Activated CD4-positive, alpha-beta T cell treated with anti-CD3 and anti-CD28 coated beads for 36 hours (primary cell): ENCODE measurements around the gene HAAO. TPM values are rescaled to one million over a fixed set of nuclear protein-coding genes. Genes with fewer than 3 reads are reported as not detected.

ENCODE experiments used
- ATAC-seq: fragments of 200-7000 bp; cut with Tn5 transposase; one replicate; pipeline ENCODE4 v1.10.0; 2021; ENCODE audit warnings: mild to moderate bottlenecking, moderate library complexity
- CTCF ChIA-PET: fragments of 350-600 bp; sonication (Branson Sonifier 250); formaldehyde crosslinking; loops from one replicate; lab custom pipeline; 2021; ENCODE audit warnings: antibody characterized with exemption; lab: Charles Lee
- POLR2A ChIA-PET: fragments of 350-600 bp; sonication (Branson Sonifier 250); formaldehyde crosslinking; loops from one replicate; lab custom pipeline; 2021; ENCODE audit warnings: antibody characterized with exemption, inconsistent platforms; lab: Charles Lee
- DNase-seq: peaks from one replicate; pipeline ENCODE4 v3.0.0-alpha.2; 2020
- H3K27ac Mint-ChIP-seq: one replicate; pipeline ENCODE4 v1.8.0; 2021; ENCODE audit warnings: mixed read lengths
- H3K27me3 Mint-ChIP-seq: one replicate; pipeline ENCODE4 v1.8.0; 2021; ENCODE audit warnings: mixed read lengths
- H3K36me3 Mint-ChIP-seq: one replicate; pipeline ENCODE4 v1.8.0; 2021; ENCODE audit warnings: low read depth, mixed read lengths
- H3K4me1 Mint-ChIP-seq: one replicate; pipeline ENCODE4 v1.8.0; 2021; ENCODE audit warnings: mixed read lengths
- H3K4me3 Mint-ChIP-seq: one replicate; pipeline ENCODE4 v1.8.0; 2021; ENCODE audit warnings: mild to moderate bottlenecking, moderate library complexity, mixed read lengths
- H3K9me3 Mint-ChIP-seq: one replicate; pipeline ENCODE4 v1.8.0; 2021; ENCODE audit warnings: low read depth, mixed read lengths
- intact Hi-C, 2 experiments: fragments of 100-400 bp; cut with DNase I in 1 of 2; cut with micrococcal nuclease in 1 of 2; formaldehyde crosslinking; loops; one replicate each; pipeline versions ENCODE4 v1.14.2 to v1.15.1; 2022 to 2024; cut with DNase I, micrococcal nuclease
- total RNA-seq, 2 experiments: library from RNA; stranded (reverse); gene quantifications; one replicate each; pipeline ENCODE4 v1.2.3, GENCODE V29; 2021

The HAAO gene
- total RNA-seq, 2 experiments from 2014 or later, result 0.86 to 1.2 TPM

- ATAC-seq, result no peak
- no peaks in the 10 kb centered on the region for H3K27me3 Mint-ChIP-seq
- peak overlapping the region; percentile 69 for H3K27ac Mint-ChIP-seq
- DNase-seq, result no peak
- no peak overlapping the region for H3K4me3 Mint-ChIP-seq
- ChIA-PET CTCF (interaction anchor here (0.6 kb wide), 1 partner anchor 235 kb away, joined by 4 read pairs; no protein-coding TSS in a partner anchor), POLR2A (no interaction called here)
- intact Hi-C loops, result no loop called here
- H3K9me3 Mint-ChIP-seq, result no peaks in the 10 kb centered on the region
- H3K4me1 Mint-ChIP-seq, result peaks cover 20% of the 10 kb centered on the region
- H3K36me3 Mint-ChIP-seq, result peaks cover 6% of the 10 kb centered on the region
Observed at GRCh38 chr2:42721898-42722297, 70.5 kb downstream of the HAAO start.

Other genes with a start within 250 kb of the HAAO start
- 10 to 100 TPM; 45.0 to 58.6 TPM for gene MTA3, start 224.0 kb downstream of the HAAO start, total RNA-seq
- gene OXER1, start 28.4 kb downstream of the HAAO start, total RNA-seq, result under 1 TPM; 0.14 to 0.23 TPM